Psoas muscle (tissue), 8 donors: ENCODE measurements around the gene FAP. TPM values are rescaled to one million over a fixed set of nuclear protein-coding genes. Genes with fewer than 3 reads are reported as not detected.

ENCODE experiments used
- ATAC-seq, 4 donors: fragments of 200-7000 bp; cut with Tn5 transposase; one replicate each; pipeline ENCODE4 v1.9.1; 2020; ENCODE audit warnings: moderate library complexity in 3 of 4, mild to moderate bottlenecking in 2 of 4
- DNase-seq, 2 donors: peaks; one replicate each; pipeline ENCODE4 v3.0.0-alpha.2; 2020
- H3K27ac ChIP-seq: fragments of 200-600 bp; one replicate; pipeline ENCODE4 v1.8.0; 2022
- H3K27me3 ChIP-seq, 3 donors: fragments of 200-600 bp in 1 of 3; one replicate each; pipeline versions ENCODE4 v1.6.1 to v1.8.0; 2013 to 2022; ENCODE audit warnings: low read length in 2 of 3, mild to moderate bottlenecking in 2 of 3, moderate library complexity in 1 of 3; ENCODE audit not compliant: insufficient read depth in 3 of 3
- H3K36me3 ChIP-seq, 2 donors: fragments of 200-600 bp in 1 of 2; one replicate each; pipeline versions ENCODE4 v1.6.1 to v1.8.0; 2013 to 2022; ENCODE audit warnings: low read depth in 1 of 2, mild to moderate bottlenecking in 1 of 2, moderate library complexity in 1 of 2; ENCODE audit not compliant: insufficient read depth in 1 of 2
- H3K4me1 ChIP-seq: fragments of 200-600 bp; one replicate; pipeline ENCODE4 v1.8.0; 2022
- H3K4me3 ChIP-seq: fragments of 200-600 bp; one replicate; pipeline ENCODE4 v1.8.0; 2022; ENCODE audit warnings: mild to moderate bottlenecking
- H3K9me3 ChIP-seq: fragments of 200-600 bp; one replicate; pipeline ENCODE4 v1.8.0; 2022
- WGBS, 3 donors: extraction: QIAGEN DNeasy Blood & Tissue Kit; methylation state at CpG; one replicate each; pipeline versions ENCODE4 v1.1.6 to v1.1.7; 2013; 5-methylcytosine and 5-hydroxymethylcytosine counted together
- intact Hi-C, 2 donors: fragments of 100-400 bp; cut with DNase I; formaldehyde crosslinking; loops; one replicate each; pipeline versions ENCODE4 v1.11.0 to v1.14.2; 2022
- polyA plus RNA-seq, 3 donors: library from polyadenylated mRNA; stranded (reverse); fragments of 200-250 nt; gene quantifications; one replicate each; pipeline ENCODE4 v1.2.3, GENCODE V29; 2013
- total RNA-seq, 4 donors: library from RNA; stranded (reverse); fragmentation: NEBNext Ultra II Directional in 2 of 4; extraction: Animal tissue kit (Norgen Biotek cat#: 25700) in 2 of 4; gene quantifications; one replicate each; pipeline versions ENCODE4 v1.2.1 to v1.2.4, GENCODE V29; 2021 to 2023
- TF ChIP-seq, protein P1 (sequence below): fragments of 200-600 bp; IDR thresholded peaks from one replicate; pipeline ENCODE4 v1.8.0; 2022; ENCODE audit warnings: antibody characterized with exemption
- donor health status: healthy with polysubstance abuse.
- donor health status: DM: no; HTN: no; CAD: no; lungs with moderate emphysema.
- donor health status: Bipolar disorder and iron deficiency.
- donor health status: healthy.
- donor health status: DM: yes; HTN: yes; CAD: no.
- donor health status: DM: no; HTN: no; CAD: no.
- donor health status: DM: no; HTN: no; CAD: no.
- donor health status: DM: yes; HTN: yes; CAD: no.

Gene FAP
- total and polyA plus RNA-seq, 7 donors = 0.96 to 7.5 (median 1.6) TPM

GRCh38 chr2:162196638-162197037, 46.6 kb downstream of the FAP start:
- Histone ChIP-seq H3K4me3 (no peak overlapping the region), H3K27ac (no peak overlapping the region), H3K9me3 (no peaks in the 10 kb centered on the region), H3K36me3 (no peaks in the 10 kb centered on the region), H3K27me3 (no peaks in the 10 kb centered on the region), H3K4me1 (no peaks in the 10 kb centered on the region)
- ATAC-seq = no peak
- no peak for DNase-seq
- TF ChIP-seq, protein P1, sequence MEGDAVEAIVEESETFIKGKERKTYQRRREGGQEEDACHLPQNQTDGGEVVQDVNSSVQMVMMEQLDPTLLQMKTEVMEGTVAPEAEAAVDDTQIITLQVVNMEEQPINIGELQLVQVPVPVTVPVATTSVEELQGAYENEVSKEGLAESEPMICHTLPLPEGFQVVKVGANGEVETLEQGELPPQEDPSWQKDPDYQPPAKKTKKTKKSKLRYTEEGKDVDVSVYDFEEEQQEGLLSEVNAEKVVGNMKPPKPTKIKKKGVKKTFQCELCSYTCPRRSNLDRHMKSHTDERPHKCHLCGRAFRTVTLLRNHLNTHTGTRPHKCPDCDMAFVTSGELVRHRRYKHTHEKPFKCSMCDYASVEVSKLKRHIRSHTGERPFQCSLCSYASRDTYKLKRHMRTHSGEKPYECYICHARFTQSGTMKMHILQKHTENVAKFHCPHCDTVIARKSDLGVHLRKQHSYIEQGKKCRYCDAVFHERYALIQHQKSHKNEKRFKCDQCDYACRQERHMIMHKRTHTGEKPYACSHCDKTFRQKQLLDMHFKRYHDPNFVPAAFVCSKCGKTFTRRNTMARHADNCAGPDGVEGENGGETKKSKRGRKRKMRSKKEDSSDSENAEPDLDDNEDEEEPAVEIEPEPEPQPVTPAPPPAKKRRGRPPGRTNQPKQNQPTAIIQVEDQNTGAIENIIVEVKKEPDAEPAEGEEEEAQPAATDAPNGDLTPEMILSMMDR = no peak
- intact Hi-C loops = no loop called here
- 90 to 94% (median 90%) methylated on average over 7 of the region's 7 CpGs for WGBS, 3 donors

DNA sequence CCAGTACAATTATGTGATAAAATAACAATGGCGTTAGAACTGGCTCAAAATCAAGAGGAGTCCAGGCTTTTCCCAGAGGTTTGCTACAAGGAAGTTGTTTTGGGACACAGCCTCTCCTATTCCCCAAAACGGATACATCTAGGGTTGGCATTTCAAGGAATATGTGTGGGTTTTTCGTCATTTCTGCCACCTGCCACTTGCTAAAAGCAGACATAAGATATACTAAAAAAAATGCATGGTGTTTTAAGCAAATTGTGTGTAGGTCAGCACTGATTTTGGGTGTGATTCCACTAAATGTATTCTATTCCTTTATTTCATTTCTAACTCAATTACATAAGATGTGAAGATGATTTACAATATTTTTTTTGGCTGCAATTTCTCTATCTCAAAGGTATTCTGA, 54.8 kb downstream of the FAP start:
- H3K4me3 ChIP-seq = no peak overlapping the region
- H3K27ac ChIP-seq = no peak overlapping the region
- intact Hi-C loops = no loop called here
- no peaks in the 10 kb centered on the region for H3K27me3 ChIP-seq
- H3K36me3 ChIP-seq = no peaks in the 10 kb centered on the region
- 70 to 73% (median 71%) methylated on average over 3 of the region's 3 CpGs for WGBS, 3 donors
- ATAC-seq (no peak), DNase-seq (no peak)
- H3K9me3 ChIP-seq = no peaks in the 10 kb centered on the region
- no peaks in the 10 kb centered on the region for H3K4me1 ChIP-seq
- TF ChIP-seq, protein P1 = no peak

GRCh38 chr2:162185541-162186232, 57.6 kb downstream of the FAP start:
- TF ChIP-seq, protein P1 = no peak
- Histone ChIP-seq H3K27me3 (peaks cover 0 to 3% (median 0%) of the 10 kb centered on the region in 3 donors), H3K4me1 (no peaks in the 10 kb centered on the region), H3K27ac (no peak overlapping the region), H3K36me3 (no peaks in the 10 kb centered on the region), H3K4me3 (no peak overlapping the region), H3K9me3 (no peaks in the 10 kb centered on the region)
- intact Hi-C loops = no loop called here
- peak in 1 of 4 donors; percentile 30 for ATAC-seq
- WGBS, 3 donors = 74 to 85% (median 79%) methylated on average over 5 of the region's 5 CpGs
- DNase-seq = peak in 1 of 2 donors; percentile 48

- Histone ChIP-seq H3K4me1 (no peaks in the 10 kb centered on the region), H3K9me3 (no peaks in the 10 kb centered on the region), H3K4me3 (no peak overlapping the region), H3K27me3 (peaks cover 0 to 3% (median 0%) of the 10 kb centered on the region in 3 donors), H3K36me3 (no peaks in the 10 kb centered on the region), H3K27ac (no peak overlapping the region)
- ATAC-seq (no peak), DNase-seq (no peak)
- TF ChIP-seq, protein P1 = no peak
- 37 to 41% (median 39%) methylated on average over 2 of the region's 2 CpGs for WGBS, 3 donors
- intact Hi-C loops = no loop called here
These were observed 58.3 kb downstream of the FAP start for GRCh38 chr2:162184821-162185450.
